Glutamatergic neuron (in vitro differentiated cells): ENCODE results near the gene SH3PXD2A. TPM values are rescaled to one million over a fixed set of nuclear protein-coding genes. Genes with fewer than 3 reads are reported as not detected.
A peak's percentile ranks its signal among the peaks of the same experiment; 100 is the strongest.

Experiments used
- DNase-seq: peaks from one replicate; pipeline ENCODE4 v3.0.0; 2022
- H3K27ac Mint-ChIP-seq: one replicate; pipeline ENCODE4 v1.8.0; 2020; ENCODE audit warnings: mild to moderate bottlenecking, mixed read lengths, inconsistent platforms; ENCODE audit not compliant: unreplicated experiment
- H3K27me3 Mint-ChIP-seq: one replicate; pipeline ENCODE4 v1.8.0; 2020; ENCODE audit warnings: mild to moderate bottlenecking, moderate library complexity, mixed read lengths, inconsistent platforms; ENCODE audit not compliant: unreplicated experiment
- H3K36me3 Mint-ChIP-seq: one replicate; pipeline ENCODE4 v1.8.0; 2020; ENCODE audit warnings: mild to moderate bottlenecking, mixed read lengths, inconsistent platforms; ENCODE audit not compliant: unreplicated experiment
- H3K4me1 Mint-ChIP-seq: one replicate; pipeline ENCODE4 v1.8.0; 2020; ENCODE audit warnings: mild to moderate bottlenecking, low read depth, mixed read lengths, inconsistent platforms; ENCODE audit not compliant: unreplicated experiment
- H3K4me3 Mint-ChIP-seq: one replicate; pipeline ENCODE4 v1.8.0; 2020; ENCODE audit warnings: mild to moderate bottlenecking, mixed read lengths, inconsistent platforms; ENCODE audit not compliant: unreplicated experiment
- H3K9me3 Mint-ChIP-seq: one replicate; pipeline ENCODE4 v1.8.0; 2020; ENCODE audit warnings: mild to moderate bottlenecking, moderate library complexity, mixed read lengths, inconsistent platforms; ENCODE audit not compliant: unreplicated experiment
- total RNA-seq: library from RNA; stranded (reverse); fragmentation: NEBNext Ultra II Directional; extraction: Animal tissue kit (Norgen Biotek cat#: 25700); gene quantifications from one replicate; pipeline ENCODE4 v1.2.1, GENCODE V29; 2021; ENCODE audit not compliant: unreplicated experiment
- TF ChIP-seq, protein P1 (sequence below): fragments of 200-600 bp; sonication (generic); IDR thresholded peaks from one replicate; pipeline ENCODE4 v1.5.0; 2021; ENCODE audit not compliant: partially characterized antibody, unreplicated experiment

SH3PXD2A gene
- total RNA-seq, 1 donor from 2014 or later, result 16.7 TPM

DNA sequence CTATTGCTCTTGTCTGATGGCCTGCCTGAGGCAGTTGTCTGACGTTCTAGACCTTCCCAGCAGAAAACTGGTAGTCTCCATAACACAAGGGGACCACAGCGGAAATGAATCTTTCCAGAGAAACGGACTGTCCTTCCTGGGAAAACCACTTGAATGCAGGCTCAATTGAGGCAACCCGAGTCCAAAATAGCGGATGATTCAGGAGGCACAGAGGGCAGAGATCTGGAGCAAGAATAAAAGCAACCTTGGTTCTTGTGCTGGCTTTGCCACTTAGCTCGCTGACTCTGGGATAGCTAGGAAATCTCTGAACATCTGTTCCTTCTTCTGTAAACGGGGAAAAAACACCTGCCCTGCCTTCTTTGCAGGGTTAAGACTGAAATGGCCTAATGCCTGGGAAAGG, 183.0 kb downstream of the SH3PXD2A start:
- H3K27ac Mint-ChIP-seq, result peak overlapping the region; percentile 66
- no peaks in the 10 kb centered on the region for H3K36me3 Mint-ChIP-seq
- H3K4me3 Mint-ChIP-seq, result no peak overlapping the region
- peaks cover 6% of the 10 kb centered on the region for H3K4me1 Mint-ChIP-seq
- DNase-seq, result no peak
- peaks cover 5% of the 10 kb centered on the region for H3K27me3 Mint-ChIP-seq
- H3K9me3 Mint-ChIP-seq, result peaks cover 5% of the 10 kb centered on the region
- TF ChIP-seq, protein P1, sequence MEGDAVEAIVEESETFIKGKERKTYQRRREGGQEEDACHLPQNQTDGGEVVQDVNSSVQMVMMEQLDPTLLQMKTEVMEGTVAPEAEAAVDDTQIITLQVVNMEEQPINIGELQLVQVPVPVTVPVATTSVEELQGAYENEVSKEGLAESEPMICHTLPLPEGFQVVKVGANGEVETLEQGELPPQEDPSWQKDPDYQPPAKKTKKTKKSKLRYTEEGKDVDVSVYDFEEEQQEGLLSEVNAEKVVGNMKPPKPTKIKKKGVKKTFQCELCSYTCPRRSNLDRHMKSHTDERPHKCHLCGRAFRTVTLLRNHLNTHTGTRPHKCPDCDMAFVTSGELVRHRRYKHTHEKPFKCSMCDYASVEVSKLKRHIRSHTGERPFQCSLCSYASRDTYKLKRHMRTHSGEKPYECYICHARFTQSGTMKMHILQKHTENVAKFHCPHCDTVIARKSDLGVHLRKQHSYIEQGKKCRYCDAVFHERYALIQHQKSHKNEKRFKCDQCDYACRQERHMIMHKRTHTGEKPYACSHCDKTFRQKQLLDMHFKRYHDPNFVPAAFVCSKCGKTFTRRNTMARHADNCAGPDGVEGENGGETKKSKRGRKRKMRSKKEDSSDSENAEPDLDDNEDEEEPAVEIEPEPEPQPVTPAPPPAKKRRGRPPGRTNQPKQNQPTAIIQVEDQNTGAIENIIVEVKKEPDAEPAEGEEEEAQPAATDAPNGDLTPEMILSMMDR, result no peak

DNA sequence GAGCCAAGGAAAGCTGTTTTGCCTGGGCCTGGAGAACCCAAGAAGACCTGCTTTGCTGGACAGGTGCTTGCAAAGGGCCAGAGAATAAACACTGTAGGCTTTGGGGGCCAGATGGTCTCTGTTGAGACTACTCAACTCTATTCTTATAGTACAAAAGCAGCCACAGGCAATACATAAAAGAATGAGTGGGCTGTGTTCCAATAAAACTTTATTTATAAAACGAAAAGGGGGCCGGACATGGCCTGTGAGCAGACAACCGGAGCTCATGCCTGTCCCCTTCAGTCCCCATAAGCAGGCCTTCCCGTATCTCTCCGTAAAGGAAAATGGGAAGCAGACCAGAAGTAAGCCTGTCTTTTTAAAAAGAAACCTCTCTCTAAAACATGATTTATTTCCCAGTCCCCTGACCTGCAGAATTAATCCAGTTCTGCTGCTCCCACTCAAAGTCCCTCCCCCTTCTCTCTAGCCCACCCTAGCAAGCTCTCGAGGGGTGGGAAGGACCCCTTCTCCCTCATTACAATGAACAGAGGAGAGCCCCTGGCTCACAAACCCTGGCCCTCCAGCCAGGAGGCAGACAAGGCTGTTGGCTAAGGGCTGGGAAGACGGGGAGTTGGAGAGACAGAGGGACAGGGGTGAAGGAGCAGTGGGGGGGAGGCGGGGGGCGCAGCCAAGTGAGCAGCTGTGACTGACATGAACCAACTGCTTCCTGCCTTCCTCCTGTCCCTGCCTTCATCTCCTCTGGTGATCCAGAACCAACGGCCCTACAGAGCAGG, 184.1 kb downstream of the SH3PXD2A start:
- Mint-ChIP-seq H3K9me3 (peaks cover 2% of the 10 kb centered on the region), H3K27ac (no peak overlapping the region), H3K27me3 (peaks cover 3% of the 10 kb centered on the region), H3K36me3 (no peaks in the 10 kb centered on the region), H3K4me3 (no peak overlapping the region), H3K4me1 (peaks cover 8% of the 10 kb centered on the region)
- TF ChIP-seq, protein P1, result no peak
- no peak for DNase-seq

DNA sequence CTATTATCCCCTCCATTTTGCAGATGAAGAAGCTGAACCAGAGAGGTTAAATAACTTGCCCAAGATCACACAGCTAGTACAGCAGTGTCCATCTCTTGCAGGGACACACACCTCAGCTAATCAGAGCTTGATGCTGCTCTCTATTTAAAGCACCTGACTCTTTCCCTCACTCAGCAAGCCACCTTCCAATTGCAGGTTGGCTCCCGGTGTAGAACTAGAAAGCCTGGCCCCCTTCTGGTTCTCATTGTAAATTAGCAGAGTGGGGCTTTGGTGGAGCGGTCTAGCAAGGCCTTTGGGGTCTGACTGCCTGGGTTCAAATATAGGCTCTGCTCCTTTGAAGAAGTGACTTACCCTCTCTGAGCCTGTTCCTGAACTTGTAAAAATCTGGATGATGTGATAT, 185.4 kb downstream of the SH3PXD2A start:
- H3K27ac Mint-ChIP-seq, result no peak overlapping the region

DNA sequence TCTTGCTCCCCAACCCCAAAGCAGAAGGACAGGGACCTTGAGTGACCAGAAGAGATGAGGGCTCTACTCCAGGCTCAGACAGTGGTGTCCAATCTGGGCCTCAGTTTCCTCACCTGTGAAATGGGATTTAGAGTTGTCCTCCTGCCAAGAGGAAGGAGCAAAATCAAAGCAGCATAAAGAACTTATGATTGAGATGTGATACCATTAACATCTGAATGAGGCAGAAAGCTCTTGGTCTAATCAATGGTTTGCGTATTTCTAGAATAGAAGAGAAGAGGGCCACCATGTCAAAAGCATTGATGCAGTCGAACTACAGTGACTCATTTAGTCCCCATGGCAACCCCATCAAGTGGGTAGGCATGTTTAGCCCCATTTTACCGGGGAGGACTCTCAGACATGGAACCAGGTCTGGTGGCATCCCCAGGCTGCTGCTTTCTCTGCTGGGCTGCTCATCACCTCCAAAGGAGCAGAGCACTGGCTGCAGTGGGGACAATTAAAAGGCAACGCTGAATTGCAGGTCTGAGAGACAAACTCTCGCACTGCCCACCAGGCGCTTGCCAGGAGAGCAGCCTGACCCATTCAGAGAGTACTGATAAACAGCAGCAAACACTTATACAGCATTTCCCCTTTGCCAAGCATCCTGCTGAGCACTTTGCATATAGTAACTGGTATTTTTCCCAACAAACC, 186.0 kb downstream of the SH3PXD2A start:
- peaks cover 7% of the 10 kb centered on the region for H3K27me3 Mint-ChIP-seq
- no peak overlapping the region for H3K27ac Mint-ChIP-seq
- H3K4me1 Mint-ChIP-seq, result peaks cover 8% of the 10 kb centered on the region
- no peak overlapping the region for H3K4me3 Mint-ChIP-seq
- DNase-seq, result no peak
- H3K36me3 Mint-ChIP-seq, result no peaks in the 10 kb centered on the region
- TF ChIP-seq, protein P1, result no peak
- peaks cover 5% of the 10 kb centered on the region for H3K9me3 Mint-ChIP-seq

More for the DNA sequence above, 185.4 kb downstream of the SH3PXD2A start:
- Mint-ChIP-seq H3K9me3 (peaks cover 5% of the 10 kb centered on the region), H3K4me1 (peaks cover 8% of the 10 kb centered on the region), H3K4me3 (no peak overlapping the region), H3K27me3 (peaks cover 6% of the 10 kb centered on the region), H3K36me3 (no peaks in the 10 kb centered on the region)
- TF ChIP-seq, protein P1, result no peak
- no peak for DNase-seq
